PC-3 (cell line): ENCODE data around the gene PALB2. TPM values are rescaled to one million over a fixed set of nuclear protein-coding genes. Genes with fewer than 3 reads are reported as not detected.

Experiments
- ATAC-seq: fragments of 200-7000 bp; cut with Tn5 transposase; 2 replicates; pipeline ENCODE4 v1.9.1; 2020; ENCODE audit warnings: mild to moderate bottlenecking, moderate library complexity
- BruUV-seq: library from RNA; stranded (reverse); fragments of 400-500 nt; replicated peaks from 2 replicates; lab custom pipeline; 2021; lab: Mats Ljungman, UMichigan
- CTCF ChIA-PET: fragments of 300-600 bp; sonication (Branson Sonifier 250); formaldehyde crosslinking; loops from one replicate; lab custom pipeline; 2022; ENCODE audit warnings: antibody characterized with exemption; lab: Charles Lee
- POLR2A ChIA-PET: fragments of 300-600 bp; sonication (Branson Sonifier 250); formaldehyde crosslinking; loops from one replicate; lab custom pipeline; 2022; ENCODE audit warnings: antibody characterized with exemption; ENCODE audit not compliant: unreplicated experiment; lab: Charles Lee
- DNase-seq: peaks from one replicate; pipeline ENCODE4 v3.0.0-alpha.2; 2015
- H2AFZ ChIP-seq: fragments of 300-600 bp; sonication (generic); 2 replicates; pipeline ENCODE4 v1.6.0; 2016; ENCODE audit warnings: antibody characterized with exemption, low read length
- H3F3A ChIP-seq: fragments of 300-600 bp; sonication (generic); one replicate; pipeline ENCODE4 v1.6.0; 2017; ENCODE audit warnings: antibody characterized with exemption, low read length, control low read depth, mild to moderate bottlenecking; ENCODE audit not compliant: unreplicated experiment
- H3K27ac ChIP-seq: fragments of 300-600 bp; sonication (generic); 2 replicates; pipeline ENCODE4 v1.5.1; 2016; ENCODE audit warnings: mild to moderate bottlenecking, low read length
- H3K27me3 ChIP-seq: fragments of 300-600 bp; sonication (generic); 2 replicates; pipeline ENCODE4 v1.6.1; 2016; ENCODE audit warnings: low read length, mixed read lengths
- H3K36me3 ChIP-seq: fragments of 300-600 bp; sonication (generic); 2 replicates; pipeline ENCODE4 v1.6.1; 2016; ENCODE audit warnings: low read depth, mixed run types, low read length, mixed read lengths
- H3K4me1 ChIP-seq: fragments of 300-600 bp; sonication (generic); 2 replicates; pipeline ENCODE4 v1.5.1; 2016; ENCODE audit warnings: low read length; ENCODE audit not compliant: insufficient read depth
- H3K4me2 ChIP-seq: fragments of 300-600 bp; sonication (generic); 2 replicates; pipeline ENCODE4 v1.6.0; 2016; ENCODE audit warnings: low read length
- H3K4me3 ChIP-seq: fragments of 300-600 bp; sonication (generic); 2 replicates; pipeline ENCODE4 v1.5.1; 2016; ENCODE audit warnings: mild to moderate bottlenecking, low read length, mixed read lengths
- H3K79me2 ChIP-seq: fragments of 300-600 bp; sonication (generic); 2 replicates; pipeline ENCODE4 v1.6.1; 2017; ENCODE audit warnings: low read length, mixed read lengths
- H3K9ac ChIP-seq: fragments of 300-600 bp; sonication (generic); 2 replicates; pipeline ENCODE4 v1.6.0; 2016; ENCODE audit warnings: mild to moderate bottlenecking, low read length
- H3K9me2 ChIP-seq: fragments of 300-600 bp; sonication (generic); replicated peaks from 2 replicates; pipeline ENCODE4 v1.6.1; 2016; ENCODE audit warnings: mixed run types, low read length, mixed read lengths
- H3K9me3 ChIP-seq: fragments of 300-600 bp; sonication (generic); 2 replicates; pipeline ENCODE4 v1.6.1; 2016; ENCODE audit warnings: low read length, mixed read lengths
- H4K20me1 ChIP-seq: fragments of 300-600 bp; sonication (generic); 2 replicates; pipeline ENCODE4 v1.6.1; 2016; ENCODE audit warnings: low read length, mixed read lengths
- CTCF ChIP-seq: fragments of 300-600 bp; sonication (generic); conservative IDR thresholded peaks from 2 replicates; pipeline ENCODE4 v1.5.1; 2017; ENCODE audit warnings: antibody characterized with exemption, low read depth, mild to moderate bottlenecking, low read length
- EZH2 ChIP-seq: fragments of 300-600 bp; sonication (generic); IDR thresholded peaks from one replicate; pipeline ENCODE4 v1.6.1; 2017; ENCODE audit warnings: antibody characterized with exemption, mild to moderate bottlenecking, low read length; ENCODE audit not compliant: unreplicated experiment
- EZH2phosphoT487 ChIP-seq: fragments of 300-600 bp; sonication (generic); IDR thresholded peaks from 2 replicates; pipeline ENCODE4 v1.6.1; 2018; ENCODE audit warnings: mild to moderate bottlenecking, antibody characterized with exemption, low read length, borderline replicate concordance
- intact Hi-C: fragments of 100-400 bp; cut with micrococcal nuclease; formaldehyde crosslinking; loops from 2 replicates; pipeline ENCODE4 v1.9.0; 2023
- total RNA-seq: library from RNA; depleted of rRNA; stranded (reverse); fragments of >200 nt; gene quantifications from 2 replicates; pipeline ENCODE4 v1.2.3, GENCODE V29; 2014

PALB2 gene
- total RNA-seq, 1 experiment from 2014 or later, result 4.9 TPM

- H3F3A ChIP-seq, result no peaks in the 10 kb centered on the region
- H3K4me1 ChIP-seq, result peaks cover 3% of the 10 kb centered on the region; the same call in 1 of the 2 replicates
- peak within 1 kb of the TSS; percentile 99 for H3K9ac ChIP-seq
- DNase-seq (peak; percentile 87), ATAC-seq (peak; percentile 99)
- peak within 1 kb of the TSS; percentile 75 for H2AFZ ChIP-seq
- BruUV-seq, result no TSS peak
- peaks cover 8% of the 10 kb centered on the region for H3K36me3 ChIP-seq
- H3K9me2 ChIP-seq, result no peaks in the 10 kb centered on the region
- H4K20me1 ChIP-seq, result peaks cover 16% of the 10 kb centered on the region; the same call in 1 of the 2 replicates
- TF ChIP-seq EZH2 (no peak), CTCF (peak; percentile 74)
- peak within 1 kb of the TSS; percentile 98 for H3K4me2 ChIP-seq
- ChIA-PET CTCF (no interaction called here), POLR2A (no interaction called here)
- H3K4me3 ChIP-seq, result peak within 1 kb of the TSS; percentile 91
- peaks cover 48% of the 10 kb centered on the region for H3K79me2 ChIP-seq
- H3K27me3 ChIP-seq, result no peaks in the 10 kb centered on the region
- intact Hi-C loops, result no loop called here
- no peaks in the 10 kb centered on the region for H3K9me3 ChIP-seq
- peak within 1 kb of the TSS; percentile 61 for H3K27ac ChIP-seq
These were observed 45.0 kb downstream of the PALB2 start, which contains the start of gene NDUFAB1 for GRCh38 chr16:23595951-23596720. NDUFAB1 (minus strand) TSS chr16:23596316; CDS start chr16:23596290, 26 bp downstream.

- Histone ChIP-seq H3K9me3 (no peaks in the 10 kb centered on the region), H3K4me1 (peaks cover 3% of the 10 kb centered on the region; the same call in 1 of the 2 replicates), H3F3A (no peaks in the 10 kb centered on the region), H3K27me3 (no peaks in the 10 kb centered on the region), H4K20me1 (peaks cover 16% of the 10 kb centered on the region; the same call in 1 of the 2 replicates), H3K27ac (peak overlapping the region; percentile 61), H3K4me3 (peak overlapping the region; percentile 91), H2AFZ (peak overlapping the region; percentile 69; the same call in 1 of the 2 replicates), H3K79me2 (peaks cover 55% of the 10 kb centered on the region), H3K9me2 (no peaks in the 10 kb centered on the region), H3K4me2 (peak overlapping the region; percentile 98), H3K36me3 (peaks cover 13% of the 10 kb centered on the region), H3K9ac (peak overlapping the region; percentile 99)
- intact Hi-C loops, result no loop called here
- ChIA-PET POLR2A (no interaction called here), CTCF (no interaction called here)
- DNase-seq (no peak), ATAC-seq (peak; percentile 13; the same call in 1 of the 2 replicates)
- TF ChIP-seq EZH2phosphoT487, result no peak
- no peak for TF ChIP-seq CTCF
- TF ChIP-seq EZH2, result no peak
- BruUV-seq, result TSS peak; percentile 67
These were observed 45.7 kb downstream of the PALB2 start for GRCh38 chr16:23595246-23595950.
